ENCODE results near the gene ITIH4.

The ITIH4 gene

DNA sequence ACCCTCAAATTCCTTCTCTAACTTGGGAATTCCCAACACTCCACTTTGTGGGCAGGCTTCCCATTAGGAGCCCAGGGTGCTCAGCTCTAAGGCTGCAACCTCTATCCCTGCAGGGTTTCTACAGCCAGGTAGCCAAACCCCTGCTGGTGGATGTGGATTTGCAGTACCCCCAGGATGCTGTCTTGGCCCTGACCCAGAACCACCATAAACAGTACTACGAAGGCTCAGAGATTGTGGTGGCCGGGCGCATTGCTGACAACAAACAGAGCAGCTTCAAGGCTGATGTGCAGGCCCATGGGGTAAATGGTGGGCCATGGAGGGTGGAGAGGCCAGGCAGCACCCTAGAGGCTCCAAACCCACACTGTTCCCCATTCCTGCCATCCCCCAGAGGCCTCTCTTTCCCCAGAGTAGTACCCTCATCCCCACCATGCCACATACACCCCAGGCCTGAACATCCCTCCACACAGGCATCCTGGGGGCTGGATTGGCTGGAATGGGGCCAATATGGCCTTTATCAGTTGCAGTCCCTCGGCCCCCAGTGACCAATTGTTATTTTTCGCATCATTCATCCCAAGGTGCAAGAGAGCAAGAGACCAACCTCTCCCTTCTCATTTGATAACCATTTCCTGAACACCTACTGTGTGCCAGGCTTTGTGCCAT lies 45.4 kb downstream of the ITIH4 start:
- no peak overlapping the region for H3K4ac ChIP-seq (ENCODE audit: low read depth, low read length)
- no peak overlapping the region for H3K9ac ChIP-seq (ENCODE audit: low read length)
- no peak overlapping the region for H4K12ac ChIP-seq (ENCODE audit: low read depth, low read length)
- H3K79me2 ChIP-seq (ENCODE audit: control insufficient read depth, insufficient read depth, low read length, poor library complexity) = no peaks in the 10 kb centered on the region
- H3K4me3 ChIP-seq (ENCODE audit: low read depth, low read length) = no peak overlapping the region
- no peak overlapping the region for H2AFZ ChIP-seq (ENCODE audit: insufficient read depth, low read length, poor library complexity)
- no peaks in the 10 kb centered on the region for H3K9me3 ChIP-seq (ENCODE audit: insufficient read depth, low read depth, low read length)
- no peaks in the 10 kb centered on the region for H3K4me1 ChIP-seq (ENCODE audit: control insufficient read depth in 1 of 2, insufficient read depth in 2 of 2, low read length in 2 of 2)
- no peak overlapping the region for H3K18ac ChIP-seq (ENCODE audit: low read length)
- WGBS (ENCODE audit: extremely low coverage, insufficient coverage, insufficient read length) = no CpG with 5 or more reads among the region's 5 CpGs
- H2AK5ac ChIP-seq (ENCODE audit: low read length) = no peak overlapping the region
- no peak overlapping the region for H4K91ac ChIP-seq (ENCODE audit: low read depth, low read length)
- H2BK5ac ChIP-seq (ENCODE audit: low read depth, low read length, poor library complexity) = no peak overlapping the region
- no peak for DNase-seq
- H3K36me3 ChIP-seq (ENCODE audit: control insufficient read depth in 1 of 2, insufficient read depth in 2 of 2, low read length in 2 of 2) = no peaks in the 10 kb centered on the region
- H3K23ac ChIP-seq (ENCODE audit: low read length) = no peak overlapping the region
- no peaks in the 10 kb centered on the region for H3K79me1 ChIP-seq (ENCODE audit: low read length)
- H3K4me2 ChIP-seq (ENCODE audit: low read length) = no peak overlapping the region
- no peak overlapping the region for H4K8ac ChIP-seq (ENCODE audit: low read depth, low read length)
- H3K27ac ChIP-seq (ENCODE audit: low read depth, low read length) = no peak overlapping the region
- no peaks in the 10 kb centered on the region for H3K27me3 ChIP-seq (ENCODE audit: insufficient read depth, low read length)
- H2BK12ac ChIP-seq (ENCODE audit: low read length) = no peak overlapping the region
- H3K14ac ChIP-seq (ENCODE audit: low read length) = no peak overlapping the region
- H2BK120ac ChIP-seq (ENCODE audit: insufficient read depth, low read length, poor library complexity) = no peak overlapping the region

DNA sequence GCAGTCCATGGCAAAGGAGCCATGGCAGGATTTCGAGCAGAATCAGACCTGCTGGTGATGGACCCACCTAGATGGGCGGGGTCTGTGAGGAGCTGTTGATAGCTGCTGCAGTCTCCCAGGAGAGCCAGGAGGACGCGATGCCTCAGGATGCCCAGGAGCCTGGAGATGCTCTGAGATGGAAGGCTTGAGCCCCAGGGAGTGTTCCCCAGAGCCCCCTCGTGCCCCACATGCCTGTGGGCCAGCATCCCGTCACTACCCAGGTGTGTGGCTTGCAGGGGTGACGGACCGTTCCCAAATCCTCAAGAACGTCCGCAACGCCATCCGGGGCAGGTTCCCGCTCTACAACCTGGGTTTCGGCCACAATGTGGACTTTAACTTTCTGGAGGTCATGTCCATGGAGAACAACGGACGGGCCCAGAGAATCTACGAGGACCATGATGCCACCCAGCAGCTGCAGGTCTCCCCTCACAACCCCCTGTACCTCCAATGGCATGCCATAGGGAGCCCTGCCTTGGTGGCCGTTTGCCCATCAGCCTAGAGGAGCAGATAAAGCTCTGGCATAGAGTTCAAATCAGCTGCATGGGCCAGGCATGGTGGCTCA lies 46.4 kb downstream of the ITIH4 start:
- H2BK12ac ChIP-seq (ENCODE audit: low read length) = no peak overlapping the region
- H3K14ac ChIP-seq (ENCODE audit: low read length) = no peak overlapping the region
- no peak overlapping the region for H3K4me2 ChIP-seq (ENCODE audit: low read length)
- H3K4ac ChIP-seq (ENCODE audit: low read depth, low read length) = no peak overlapping the region
- no peak overlapping the region for H3K9ac ChIP-seq (ENCODE audit: low read length)
- H3K79me1 ChIP-seq (ENCODE audit: low read length) = no peaks in the 10 kb centered on the region
- H3K27me3 ChIP-seq (ENCODE audit: insufficient read depth, low read length) = no peaks in the 10 kb centered on the region
- H4K91ac ChIP-seq (ENCODE audit: low read depth, low read length) = no peak overlapping the region
- H3K36me3 ChIP-seq (ENCODE audit: control insufficient read depth in 1 of 2, insufficient read depth in 2 of 2, low read length in 2 of 2) = no peaks in the 10 kb centered on the region
- H2AK5ac ChIP-seq (ENCODE audit: low read length) = no peak overlapping the region
- H3K9me3 ChIP-seq (ENCODE audit: insufficient read depth, low read depth, low read length) = no peaks in the 10 kb centered on the region
- no peaks in the 10 kb centered on the region for H3K79me2 ChIP-seq (ENCODE audit: control insufficient read depth, insufficient read depth, low read length, poor library complexity)
- no peak overlapping the region for H3K23ac ChIP-seq (ENCODE audit: low read length)
- H4K8ac ChIP-seq (ENCODE audit: low read depth, low read length) = no peak overlapping the region
- H3K4me1 ChIP-seq (ENCODE audit: control insufficient read depth in 1 of 2, insufficient read depth in 2 of 2, low read length in 2 of 2) = no peaks in the 10 kb centered on the region
- no CpG with 5 or more reads among the region's 18 CpGs for WGBS (ENCODE audit: extremely low coverage, insufficient coverage, insufficient read length)
- no peak overlapping the region for H2AFZ ChIP-seq (ENCODE audit: insufficient read depth, low read length, poor library complexity)
- H3K27ac ChIP-seq (ENCODE audit: low read depth, low read length) = no peak overlapping the region
- no peak overlapping the region for H2BK120ac ChIP-seq (ENCODE audit: insufficient read depth, low read length, poor library complexity)
- no peak for DNase-seq
- no peak overlapping the region for H4K12ac ChIP-seq (ENCODE audit: low read depth, low read length)
- H3K4me3 ChIP-seq (ENCODE audit: low read depth, low read length) = no peak overlapping the region
- H2BK5ac ChIP-seq (ENCODE audit: low read depth, low read length, poor library complexity) = no peak overlapping the region
- H3K18ac ChIP-seq (ENCODE audit: low read length) = no peak overlapping the region

DNA sequence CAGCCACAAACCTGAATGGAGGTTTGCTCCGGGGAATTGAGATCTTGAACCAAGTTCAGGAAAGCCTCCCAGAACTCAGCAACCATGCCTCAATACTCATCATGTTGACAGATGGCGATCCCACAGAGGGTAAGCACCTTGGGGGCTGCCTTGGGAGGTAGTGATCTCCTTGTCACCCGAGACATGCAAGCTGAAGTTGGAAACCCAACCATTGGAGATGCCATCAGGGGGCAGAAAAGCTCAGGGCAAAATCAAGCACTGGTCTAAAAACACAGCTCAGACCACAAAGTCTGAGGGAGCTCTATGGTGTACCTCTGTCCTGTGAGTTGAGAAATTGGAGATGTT lies 47.3 kb downstream of the ITIH4 start:
- Histone ChIP-seq H3K4ac (ENCODE audit: low read depth, low read length) (no peak overlapping the region), H2AK5ac (ENCODE audit: low read length) (no peak overlapping the region), H2BK5ac (ENCODE audit: low read depth, low read length, poor library complexity) (no peak overlapping the region), H3K27me3 (ENCODE audit: insufficient read depth, low read length) (no peaks in the 10 kb centered on the region), H3K4me3 (ENCODE audit: low read depth, low read length) (no peak overlapping the region), H3K79me2 (ENCODE audit: control insufficient read depth, insufficient read depth, low read length, poor library complexity) (no peaks in the 10 kb centered on the region), H3K18ac (ENCODE audit: low read length) (no peak overlapping the region), H2BK120ac (ENCODE audit: insufficient read depth, low read length, poor library complexity) (no peak overlapping the region), H3K23ac (ENCODE audit: low read length) (no peak overlapping the region), H3K27ac (ENCODE audit: low read depth, low read length) (no peak overlapping the region), H2BK12ac (ENCODE audit: low read length) (no peak overlapping the region), H3K4me2 (ENCODE audit: low read length) (no peak overlapping the region), H3K9ac (ENCODE audit: low read length) (no peak overlapping the region), H4K91ac (ENCODE audit: low read depth, low read length) (no peak overlapping the region), H3K14ac (ENCODE audit: low read length) (no peak overlapping the region), H4K12ac (ENCODE audit: low read depth, low read length) (no peak overlapping the region), H2AFZ (ENCODE audit: insufficient read depth, low read length, poor library complexity) (no peak overlapping the region), H4K8ac (ENCODE audit: low read depth, low read length) (no peak overlapping the region), H3K9me3 (ENCODE audit: insufficient read depth, low read depth, low read length) (no peaks in the 10 kb centered on the region), H3K79me1 (ENCODE audit: low read length) (no peaks in the 10 kb centered on the region), H3K4me1 (ENCODE audit: control insufficient read depth in 1 of 2, insufficient read depth in 2 of 2, low read length in 2 of 2) (no peaks in the 10 kb centered on the region), H3K36me3 (ENCODE audit: control insufficient read depth in 1 of 2, insufficient read depth in 2 of 2, low read length in 2 of 2) (no peaks in the 10 kb centered on the region)
- DNase-seq = no peak
- WGBS (ENCODE audit: extremely low coverage, insufficient coverage, insufficient read length) = no CpG with 5 or more reads among the region's 3 CpGs

DNA sequence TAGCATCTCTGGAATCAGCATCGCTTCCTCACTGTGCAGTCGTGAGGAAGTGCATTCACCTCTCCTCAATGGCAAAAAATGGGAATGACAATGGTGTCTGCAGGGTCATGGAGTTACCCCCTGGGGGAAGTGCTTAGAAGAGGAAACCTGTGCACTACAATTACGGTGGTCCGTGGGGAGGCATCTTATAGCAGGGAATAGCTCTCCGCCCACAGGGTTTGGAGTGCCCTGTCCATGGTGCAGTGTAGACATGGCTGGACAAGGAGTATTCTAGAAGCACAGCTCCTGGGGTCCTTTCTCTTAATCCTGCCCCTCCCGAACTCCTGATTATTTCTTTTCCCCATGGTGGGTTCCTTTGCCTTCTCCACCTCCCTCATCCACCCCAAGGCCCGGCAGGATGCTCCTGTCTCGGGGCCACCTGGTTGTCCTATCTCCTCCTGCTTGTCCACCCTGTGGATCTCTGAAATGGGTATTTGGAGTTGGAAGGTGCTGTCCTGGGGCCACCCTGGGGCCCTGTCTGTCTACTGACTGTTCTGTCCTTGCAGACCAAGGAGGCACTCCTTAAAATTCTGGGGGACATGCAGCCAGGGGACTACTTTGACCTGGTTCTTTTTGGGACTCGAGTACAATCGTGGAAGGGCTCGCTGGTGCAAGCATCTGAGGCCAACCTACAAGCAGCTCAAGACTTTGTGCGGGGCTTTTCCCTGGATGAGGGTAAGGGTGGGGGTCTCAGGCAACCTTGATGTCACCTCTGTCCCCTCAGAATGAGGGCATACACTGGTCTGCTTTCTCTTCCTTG lies 47.9 kb downstream of the ITIH4 start:
- Histone ChIP-seq H3K4me2 (ENCODE audit: low read length) (no peak overlapping the region), H3K79me1 (ENCODE audit: low read length) (no peaks in the 10 kb centered on the region), H3K9ac (ENCODE audit: low read length) (no peak overlapping the region), H4K12ac (ENCODE audit: low read depth, low read length) (no peak overlapping the region), H3K4ac (ENCODE audit: low read depth, low read length) (no peak overlapping the region), H3K79me2 (ENCODE audit: control insufficient read depth, insufficient read depth, low read length, poor library complexity) (no peaks in the 10 kb centered on the region), H3K18ac (ENCODE audit: low read length) (no peak overlapping the region), H3K9me3 (ENCODE audit: insufficient read depth, low read depth, low read length) (no peaks in the 10 kb centered on the region), H2BK120ac (ENCODE audit: insufficient read depth, low read length, poor library complexity) (no peak overlapping the region), H3K27ac (ENCODE audit: low read depth, low read length) (no peak overlapping the region), H4K8ac (ENCODE audit: low read depth, low read length) (no peak overlapping the region), H3K27me3 (ENCODE audit: insufficient read depth, low read length) (no peaks in the 10 kb centered on the region), H3K4me1 (ENCODE audit: control insufficient read depth in 1 of 2, insufficient read depth in 2 of 2, low read length in 2 of 2) (no peaks in the 10 kb centered on the region), H2AFZ (ENCODE audit: insufficient read depth, low read length, poor library complexity) (no peak overlapping the region), H3K14ac (ENCODE audit: low read length) (no peak overlapping the region), H3K36me3 (ENCODE audit: control insufficient read depth in 1 of 2, insufficient read depth in 2 of 2, low read length in 2 of 2) (no peaks in the 10 kb centered on the region), H3K4me3 (ENCODE audit: low read depth, low read length) (no peak overlapping the region), H4K91ac (ENCODE audit: low read depth, low read length) (no peak overlapping the region), H3K23ac (ENCODE audit: low read length) (no peak overlapping the region), H2BK5ac (ENCODE audit: low read depth, low read length, poor library complexity) (no peak overlapping the region), H2BK12ac (ENCODE audit: low read length) (no peak overlapping the region), H2AK5ac (ENCODE audit: low read length) (no peak overlapping the region)
- WGBS (ENCODE audit: extremely low coverage, insufficient coverage, insufficient read length) = no CpG with 5 or more reads among the region's 12 CpGs
- no peak for DNase-seq

Data from trophoblast cell (in vitro differentiated cells and primary cell).